ENCODE data around the gene RPL6. TPM values are rescaled to one million over a fixed set of nuclear protein-coding genes. Genes with fewer than 3 reads are reported as not detected.
"Not testable (repeated sequence)": the region's sequence is repeated elsewhere in the genome, so short reads cannot be mapped to it uniquely, and the experiment has no call there.

Gene RPL6
- total RNA-seq, 2 experiments from 2014 or later = 1,833 TPM

DNA sequence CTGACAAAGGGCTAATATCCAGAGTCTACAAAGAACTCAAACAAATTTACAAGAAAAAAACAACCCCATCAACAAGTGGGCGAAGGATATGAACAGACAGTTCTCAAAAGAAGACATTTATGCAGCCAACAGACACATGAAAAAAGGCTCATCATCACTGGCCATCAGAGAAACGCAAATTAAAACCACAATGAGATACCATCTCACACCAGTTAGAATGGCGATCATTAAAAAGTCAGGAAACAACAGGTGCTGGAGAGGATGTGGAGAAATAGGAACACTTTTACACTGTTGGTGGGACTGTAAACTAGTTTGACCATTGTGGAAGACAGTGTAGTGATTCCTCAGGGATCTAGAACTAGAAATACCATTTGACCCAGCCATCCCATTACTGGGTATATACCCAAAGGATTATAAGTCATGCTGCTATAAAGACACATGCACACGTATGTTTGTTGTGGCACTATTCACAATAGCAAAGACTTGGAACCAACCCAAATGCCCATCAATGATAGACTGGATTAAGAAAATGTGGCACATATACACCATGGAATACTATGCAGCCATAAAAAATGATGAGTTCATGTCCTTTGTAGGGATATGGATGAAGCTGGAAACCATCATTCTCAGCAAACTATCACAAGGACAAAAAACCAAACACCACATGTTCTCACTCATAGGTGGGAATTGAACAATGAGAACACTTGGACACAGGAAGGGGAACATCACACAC lies 19.3 kb downstream of the RPL6 start:
- H3K27me3 Mint-ChIP-seq, H3K36me3 Mint-ChIP-seq, H3K9me3 Mint-ChIP-seq, POLR2A ChIA-PET, H3K27ac Mint-ChIP-seq, DNase-seq, H3K4me3 Mint-ChIP-seq, CTCF ChIA-PET: not testable (repeated sequence)
- peaks cover 13% of the 10 kb centered on the region for H3K4me1 Mint-ChIP-seq (ENCODE audit: low read depth)
- intact Hi-C loops (cut with micrococcal nuclease) = loop anchor here (5.0 to 10.0 kb wide), 3 partner anchors 258 to 568 kb away; partner anchors contain the start of gene MAPKAPK5

- H3K27me3 Mint-ChIP-seq = peaks cover 7% of the 10 kb centered on the region
- H3K27ac Mint-ChIP-seq = no peak overlapping the region
- no peaks in the 10 kb centered on the region for H3K36me3 Mint-ChIP-seq
- CTCF ChIA-PET = interaction anchor here (3.9 kb wide), 1 partner anchor 191 kb away, joined by 72 read pairs; no protein-coding TSS in a partner anchor
- POLR2A ChIA-PET = no interaction called here
- no peak for DNase-seq
- H3K4me1 Mint-ChIP-seq (ENCODE audit: low read depth) = peaks cover 13% of the 10 kb centered on the region
- no peaks in the 10 kb centered on the region for H3K9me3 Mint-ChIP-seq
- H3K4me3 Mint-ChIP-seq = no peak overlapping the region
- intact Hi-C loops (cut with micrococcal nuclease) = loop anchor here (5.0 to 10.0 kb wide), 3 partner anchors 257 to 567 kb away; partner anchors contain the start of gene MAPKAPK5
Measured at GRCh38 chr12:112389228-112389627, 20.2 kb downstream of the RPL6 start.

DNA sequence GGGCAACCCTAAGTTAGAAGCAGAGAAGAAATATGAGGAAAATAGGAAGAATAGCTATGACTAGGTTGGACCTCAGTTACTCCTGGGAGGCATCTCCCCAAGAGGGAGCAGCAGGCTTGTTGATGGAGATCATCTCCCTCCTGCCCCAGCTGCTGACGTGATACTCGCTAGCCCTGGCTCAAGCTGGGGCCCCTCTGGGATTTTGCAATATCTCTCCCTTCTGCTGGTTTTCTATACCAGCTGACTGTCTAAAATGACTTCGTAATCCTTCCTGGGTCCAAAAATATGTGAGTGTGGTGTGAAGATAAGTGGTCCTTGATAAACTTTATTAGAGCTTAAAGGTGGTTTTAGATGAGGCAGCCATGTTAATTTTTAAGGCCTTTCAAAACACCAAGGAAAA lies 22.7 kb downstream of the RPL6 start:
- peaks cover 17% of the 10 kb centered on the region for H3K4me1 Mint-ChIP-seq (ENCODE audit: low read depth)
- no peaks in the 10 kb centered on the region for H3K9me3 Mint-ChIP-seq
- no peak overlapping the region for H3K4me3 Mint-ChIP-seq
- ChIA-PET CTCF (interaction anchor here (0.5 to 3.9 kb wide), 35 partner anchors 9 to 574 kb away, joined by 3 to 72 read pairs (median 4); no protein-coding TSS in a partner anchor), POLR2A (interaction anchor here (1.2 to 1.9 kb wide), 2 partner anchors 32 to 188 kb away, joined by 4 to 6 read pairs; partner anchors contain the start of gene PTPN11)
- intact Hi-C loops (cut with micrococcal nuclease) = loop anchor here (1.0 to 10.0 kb wide), 8 partner anchors 84 to 564 kb away; partner anchors contain the start of genes ERP29, MAPKAPK5 and TMEM116
- no peak for DNase-seq
- peaks cover 7% of the 10 kb centered on the region for H3K27me3 Mint-ChIP-seq
- no peaks in the 10 kb centered on the region for H3K36me3 Mint-ChIP-seq
- H3K27ac Mint-ChIP-seq = peak overlapping the region; percentile 83

DNA sequence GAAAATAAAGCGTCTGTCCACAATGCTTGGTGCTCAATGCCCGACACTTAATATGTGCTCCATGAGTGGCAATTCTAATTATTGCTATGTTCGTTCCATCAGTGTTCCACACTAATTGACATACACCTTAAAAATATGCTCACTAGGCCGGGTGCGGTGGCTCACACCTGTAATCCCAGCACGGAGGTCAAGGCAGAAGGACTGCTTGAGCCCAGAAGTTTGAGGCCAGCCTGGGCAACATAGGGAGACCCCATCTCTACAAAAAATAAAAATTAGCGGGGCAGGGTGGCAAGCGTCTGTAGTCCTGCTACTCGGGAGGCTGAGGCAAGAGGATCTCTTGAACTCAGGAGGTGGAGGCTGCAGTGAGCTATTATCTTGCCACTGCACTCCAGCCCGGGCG lies 26.5 kb downstream of the RPL6 start:
- no peaks in the 10 kb centered on the region for H3K9me3 Mint-ChIP-seq
- intact Hi-C loops (cut with micrococcal nuclease) = loop anchor here (1.0 to 10.0 kb wide), 2 partner anchors 26 to 538 kb away; partner anchors contain the start of genes MAPKAPK5 and RPL6
- peaks cover 33% of the 10 kb centered on the region for H3K4me1 Mint-ChIP-seq (ENCODE audit: low read depth)
- CTCF ChIA-PET = no interaction called here
- peak overlapping the region; percentile 82 for H3K4me3 Mint-ChIP-seq
- H3K27me3 Mint-ChIP-seq = no peaks in the 10 kb centered on the region
- peak overlapping the region; percentile 72 for H3K27ac Mint-ChIP-seq
- DNase-seq = no peak
- peaks cover 1% of the 10 kb centered on the region for H3K36me3 Mint-ChIP-seq
- POLR2A ChIA-PET = no interaction called here

DNA sequence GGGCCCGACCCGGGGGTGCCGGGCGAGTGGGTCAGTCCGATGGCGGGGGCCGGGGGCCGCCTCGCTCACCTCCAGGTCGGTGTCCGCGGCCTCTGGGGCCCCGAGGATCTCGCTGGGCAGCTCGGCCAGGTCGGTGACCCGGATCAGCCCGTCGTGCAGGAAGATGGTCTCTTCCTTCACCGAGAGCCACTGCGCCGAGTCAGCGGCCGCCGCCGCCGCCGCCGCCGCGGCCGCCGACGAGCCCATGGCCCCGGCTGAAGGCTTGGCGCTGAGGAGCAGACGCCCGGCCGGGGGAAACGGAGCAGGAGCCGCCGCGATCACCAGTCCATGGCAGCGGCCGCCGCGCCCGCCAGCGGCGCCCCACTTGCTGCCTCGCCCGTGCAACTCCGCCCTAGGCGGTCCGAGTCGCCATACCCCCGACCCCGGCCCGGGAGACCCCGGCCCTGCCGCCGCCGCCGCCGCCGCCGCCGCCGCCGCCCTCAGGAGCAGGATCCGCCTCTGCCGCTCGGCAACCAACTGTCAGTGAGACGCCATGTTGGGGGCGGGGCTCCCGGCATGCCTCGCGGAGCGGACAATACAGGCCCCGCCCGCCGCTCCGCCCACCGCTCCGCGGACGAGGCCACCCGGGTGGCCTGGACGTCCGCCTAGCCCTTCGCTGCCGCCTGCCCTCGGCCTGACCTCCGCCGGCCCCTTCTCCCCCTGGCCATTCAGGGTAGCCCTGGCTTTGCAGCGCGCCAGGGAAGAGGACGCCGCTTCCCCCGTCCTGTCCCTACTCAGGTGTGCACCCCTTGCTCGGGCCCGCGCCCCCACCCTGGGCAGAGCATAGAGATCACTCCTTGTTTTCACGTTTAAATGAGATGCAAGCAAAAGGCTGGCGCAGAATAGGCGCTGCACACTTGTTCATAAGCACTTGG lies 27.3 kb downstream of the RPL6 start, which contains the start of gene HECTD4:
HECTD4 (minus strand) TSS at position 549 of the 914 bp plus-strand sequence; CDS start at position 246, 303 bp downstream.
- Mint-ChIP-seq H3K27ac (peak within 1 kb of the TSS; percentile 75), H3K9me3 (no peaks in the 10 kb centered on the region), H3K36me3 (peaks cover 1% of the 10 kb centered on the region), H3K27me3 (no peaks in the 10 kb centered on the region), H3K4me3 (peak within 1 kb of the TSS; percentile 91), H3K4me1 (ENCODE audit: low read depth) (peaks cover 29% of the 10 kb centered on the region)
- DNase-seq = peak; percentile 95
- CTCF ChIA-PET = no interaction called here
- intact Hi-C loops (cut with micrococcal nuclease) = loop anchor here (1.0 to 10.0 kb wide), 2 partner anchors 27 to 537 kb away; partner anchors contain the start of genes MAPKAPK5 and RPL6
- POLR2A ChIA-PET = no interaction called here

GRCh38 chr12:112381406-112381882 lies 28.0 kb downstream of the RPL6 start:
- peak overlapping the region; percentile 75 for H3K27ac Mint-ChIP-seq
- peaks cover 22% of the 10 kb centered on the region for H3K4me1 Mint-ChIP-seq (ENCODE audit: low read depth)
- ChIA-PET CTCF (interaction anchor here (1.1 kb wide), 1 partner anchor 72 kb away, joined by 3 read pairs; no protein-coding TSS in a partner anchor), POLR2A (no interaction called here)
- H3K36me3 Mint-ChIP-seq = peaks cover 1% of the 10 kb centered on the region
- intact Hi-C loops (cut with micrococcal nuclease) = loop anchor here (10.0 kb wide), 1 partner anchor 537 kb away; the partner anchor contains the start of gene MAPKAPK5
- peak overlapping the region; percentile 91 for H3K4me3 Mint-ChIP-seq
- H3K27me3 Mint-ChIP-seq = no peaks in the 10 kb centered on the region
- DNase-seq = peak; percentile 49
- H3K9me3 Mint-ChIP-seq = no peaks in the 10 kb centered on the region

- ChIA-PET POLR2A (no interaction called here), CTCF (interaction anchor here (1.1 kb wide), 1 partner anchor 71 kb away, joined by 3 read pairs; no protein-coding TSS in a partner anchor)
- Mint-ChIP-seq H3K4me1 (ENCODE audit: low read depth) (peaks cover 20% of the 10 kb centered on the region), H3K27ac (peak overlapping the region; percentile 75), H3K36me3 (peaks cover 1% of the 10 kb centered on the region), H3K4me3 (peak overlapping the region; percentile 91), H3K9me3 (no peaks in the 10 kb centered on the region), H3K27me3 (no peaks in the 10 kb centered on the region)
- intact Hi-C loops (cut with micrococcal nuclease) = loop anchor here (10.0 kb wide), 1 partner anchor 536 kb away; the partner anchor contains the start of gene MAPKAPK5
- DNase-seq = peak; percentile 9
Measured at GRCh38 chr12:112380663-112381405, 28.6 kb downstream of the RPL6 start.

DNA sequence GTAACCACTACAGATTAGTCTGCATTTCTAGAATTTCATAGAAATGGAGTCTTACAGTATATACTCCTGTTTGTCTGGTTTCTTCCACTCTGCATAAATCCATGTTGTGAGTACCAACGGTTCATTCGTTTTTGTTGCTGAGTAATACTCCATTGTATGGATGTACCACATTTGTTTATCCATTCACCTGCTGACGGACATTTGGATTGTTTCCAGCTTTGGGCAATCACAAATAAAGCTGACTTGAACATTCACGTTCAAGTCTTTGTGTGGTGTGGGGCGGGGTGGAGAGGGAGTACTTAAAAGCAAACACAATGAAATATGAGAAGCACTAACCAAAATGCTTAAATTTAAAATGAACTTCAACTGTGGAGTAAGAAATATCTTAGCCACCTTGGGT lies 34.3 kb downstream of the RPL6 start:
- POLR2A ChIA-PET = no interaction called here
- H3K27ac Mint-ChIP-seq = no peak overlapping the region
- no peak overlapping the region for H3K4me3 Mint-ChIP-seq
- no peaks in the 10 kb centered on the region for H3K27me3 Mint-ChIP-seq
- no peaks in the 10 kb centered on the region for H3K36me3 Mint-ChIP-seq
- intact Hi-C loops (cut with micrococcal nuclease) = no loop called here
- CTCF ChIA-PET = interaction anchor here (1.7 kb wide), 1 partner anchor 12 kb away, joined by 4 read pairs; no protein-coding TSS in a partner anchor
- DNase-seq = no peak
- H3K4me1 Mint-ChIP-seq (ENCODE audit: low read depth) = peaks cover 14% of the 10 kb centered on the region
- H3K9me3 Mint-ChIP-seq = no peaks in the 10 kb centered on the region

- H3K4me3 Mint-ChIP-seq = no peak overlapping the region
- no peaks in the 10 kb centered on the region for H3K9me3 Mint-ChIP-seq
- CTCF ChIA-PET = interaction anchor here (0.8 to 1.7 kb wide), 2 partner anchors 13 kb away, joined by 3 to 4 read pairs; no protein-coding TSS in a partner anchor
Measured at GRCh38 chr12:112374166-112374740, 35.2 kb downstream of the RPL6 start.

DNA sequence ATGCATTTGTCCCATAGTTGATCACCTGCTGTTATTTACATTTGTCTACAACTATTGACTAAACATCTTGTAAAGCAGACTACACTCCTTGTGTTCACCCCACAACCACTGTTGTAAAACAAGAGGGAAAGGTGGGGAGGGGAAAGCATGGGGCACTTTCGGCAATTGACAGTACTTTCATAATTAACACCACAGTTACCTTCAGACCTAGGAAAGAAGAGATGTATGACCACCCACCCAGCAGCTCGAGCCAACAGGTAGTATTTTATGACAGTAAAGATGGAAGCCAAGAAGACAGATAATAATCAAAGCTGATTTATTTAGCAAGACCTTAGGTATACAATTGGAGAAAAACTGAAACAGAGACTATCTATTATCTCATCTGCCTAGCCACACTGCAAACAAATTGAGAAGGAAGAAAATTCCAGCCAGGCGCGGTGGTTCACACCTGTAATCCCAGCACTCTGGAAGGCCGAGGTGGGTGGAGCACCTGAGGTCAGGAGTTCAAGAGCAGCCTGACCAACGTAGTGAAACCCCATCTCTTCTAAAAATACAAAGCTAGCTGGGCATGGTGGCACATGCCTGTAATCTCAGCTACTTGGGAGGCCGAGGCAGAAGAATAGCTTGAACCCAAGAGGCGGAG lies 38.4 kb downstream of the RPL6 start:
- Mint-ChIP-seq H3K27me3 (no peaks in the 10 kb centered on the region), H3K9me3 (no peaks in the 10 kb centered on the region), H3K4me1 (ENCODE audit: low read depth) (peaks cover 11% of the 10 kb centered on the region), H3K4me3 (no peak overlapping the region), H3K36me3 (no peaks in the 10 kb centered on the region), H3K27ac (no peak overlapping the region)
- DNase-seq = no peak
- intact Hi-C loops (cut with micrococcal nuclease) = no loop called here
- ChIA-PET CTCF (no interaction called here), POLR2A (no interaction called here)

More at GRCh38 chr12:112374166-112374740, 35.2 kb downstream of the RPL6 start:
- no peak for DNase-seq
- Mint-ChIP-seq H3K27ac (no peak overlapping the region), H3K27me3 (no peaks in the 10 kb centered on the region), H3K4me1 (ENCODE audit: low read depth) (peaks cover 11% of the 10 kb centered on the region), H3K36me3 (no peaks in the 10 kb centered on the region)
- intact Hi-C loops (cut with micrococcal nuclease) = no loop called here
- POLR2A ChIA-PET = no interaction called here

Measured in activated CD4-positive, alpha-beta memory T cell treated with anti-CD3 and anti-CD28 coated beads for 36 hours (primary cell).